Spleen (tissue), 7 donors: ENCODE measurements around the gene DNAAF1.

Experiments
- CTCF ChIP-seq, 11 experiments: fragments of 200-600 bp in 7 of 11; fragments of 450-650 bp in 4 of 11; sonication (generic) in 4 of 11; IDR thresholded peaks in 8 of 11; conservative IDR thresholded peaks in 3 of 11; 1 replicate in 7 of 11; 2 replicates in 4 of 11; pipeline versions ENCODE4 v1.4.0 to v1.8.0; 2016 to 2021; ENCODE audit warnings: antibody characterized with exemption in 11 of 11, inconsistent platforms in 4 of 11, mild to moderate bottlenecking in 1 of 11
- POLR2A ChIP-seq, 3 donors: fragments of 450-650 bp; IDR thresholded peaks; one replicate each; pipeline ENCODE4 v1.5.1; 2017; ENCODE audit warnings: antibody characterized with exemption in 3 of 3, mild to moderate bottlenecking in 1 of 3
- POLR2AphosphoS5 ChIP-seq, 3 donors: sonication (generic); formaldehyde crosslinking; IDR thresholded peaks; one replicate each; pipeline ENCODE4 v1.5.1; 2017; ENCODE audit warnings: antibody characterized with exemption in 3 of 3
- donor health status: DM: no; HTN: no; CAD: no; lungs with moderate emphysema.
- donor health status: DM: no; HTN: no; CAD: no.
- donor health status: DM: no; HTN: no; CAD: no.

- TF ChIP-seq POLR2A (IDR thresholded peaks at IDR 0.05): no peak
- no peak for TF ChIP-seq CTCF (IDR thresholded peaks at IDR 0.05 in 8 of 11, conservative IDR thresholded peaks at IDR 0.05 in 3 of 11)
- TF ChIP-seq POLR2AphosphoS5 (IDR thresholded peaks at IDR 0.05): no peak
These were observed 25.1 kb upstream of the DNAAF1 start for GRCh38 chr16:84120023-84120422.
